GM19328 (cell line): Measurements from ENCODE around the gene FYN.

Source experiments
- ATAC-seq: cut with Tn5 transposase; IDR thresholded peaks from one replicate; pipeline ENCODE4 v1.9.1; 2021; ENCODE audit warnings: mild to moderate bottlenecking, moderate library complexity; ENCODE audit not compliant: unreplicated experiment

Gene FYN

DNA sequence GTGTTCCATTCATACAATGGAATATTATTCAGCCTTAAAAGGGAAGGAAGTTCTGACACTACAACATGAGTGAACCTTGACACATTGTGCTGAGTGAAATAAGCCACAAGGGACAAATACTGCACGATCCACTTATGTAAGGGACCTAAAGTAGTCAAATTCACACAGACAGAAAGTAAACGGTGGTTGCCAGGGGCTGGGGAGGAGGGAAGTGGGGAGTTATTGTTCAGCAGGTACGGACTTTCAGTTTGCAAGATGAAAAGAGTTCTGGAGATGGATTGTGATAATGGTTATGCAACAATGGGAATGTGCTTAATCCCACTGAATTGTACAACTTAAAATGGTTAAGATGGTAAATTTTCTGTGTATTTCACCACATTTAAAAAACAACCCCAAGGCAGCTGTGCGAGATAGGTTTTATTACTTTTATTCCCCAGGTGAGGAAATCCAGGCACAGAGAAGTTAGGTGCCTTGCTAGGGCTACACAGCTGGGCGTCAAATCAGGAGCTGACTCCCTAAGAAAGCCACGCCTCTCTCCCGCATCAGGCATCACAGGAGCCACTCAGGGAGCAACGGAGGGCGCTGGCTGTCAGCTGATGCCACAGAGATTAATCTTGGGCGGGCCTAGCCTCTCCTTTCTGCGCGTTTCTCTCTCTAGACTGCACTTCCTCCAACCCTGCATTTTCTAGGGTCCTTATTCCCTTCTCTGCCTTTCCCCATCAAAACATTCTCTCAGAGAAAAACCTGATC is 258.2 kb downstream of the FYN start:
- no peak for ATAC-seq

DNA sequence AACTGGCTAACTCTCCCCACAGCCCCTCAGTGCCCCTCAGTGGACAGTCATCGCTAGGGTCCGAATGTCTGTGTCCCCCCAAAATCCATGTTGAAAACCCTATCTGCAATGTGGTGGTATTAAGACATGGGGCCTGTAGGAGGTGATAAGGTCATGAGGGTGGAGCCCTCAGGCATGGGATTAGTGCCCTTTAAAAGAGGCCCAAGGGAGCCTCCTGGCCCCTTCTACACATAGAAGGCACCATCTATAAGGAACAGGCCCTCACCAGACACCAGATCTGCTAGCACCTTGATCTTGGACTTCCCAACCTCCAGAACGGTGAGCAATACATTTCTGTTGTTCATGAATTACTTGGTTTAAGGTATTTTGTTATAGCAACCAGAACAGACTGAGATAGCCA is 260.9 kb downstream of the FYN start:
- no peak for ATAC-seq

DNA sequence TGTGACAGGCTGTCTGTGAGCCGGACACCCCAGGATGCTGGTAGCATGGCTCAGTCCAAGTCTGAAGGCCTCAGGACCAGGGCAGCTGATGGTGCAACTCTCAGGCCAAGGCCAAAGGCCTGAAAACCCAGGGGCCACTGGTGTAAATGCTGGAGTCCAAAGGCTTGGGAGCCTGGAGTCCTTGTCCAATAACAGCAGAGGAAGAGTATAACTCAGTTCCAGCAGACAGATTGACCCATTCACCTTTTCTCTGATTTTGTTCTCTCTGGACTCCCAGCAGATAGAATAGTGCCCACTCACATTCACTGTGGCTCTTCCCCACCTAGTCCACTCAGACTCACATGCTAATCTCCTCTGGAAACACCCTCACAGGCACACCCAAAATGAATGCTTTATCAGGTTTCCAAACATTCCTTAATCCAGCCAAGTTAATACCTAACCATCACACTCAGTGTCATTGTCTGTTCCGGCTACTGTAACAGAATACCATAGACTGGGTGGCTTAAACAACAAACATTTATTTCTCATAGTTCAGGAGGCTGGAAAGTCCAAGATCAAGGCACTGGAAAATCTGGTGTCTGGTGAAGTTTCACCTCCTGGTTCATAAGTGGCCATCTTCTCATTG is 262.6 kb downstream of the FYN start:
- ATAC-seq, result no peak
